PC-3 (cell line): ENCODE results near the gene ATP6V1G1.

ENCODE experiments used
- EZH2 ChIP-seq: fragments of 300-600 bp; sonication (generic); IDR thresholded peaks from one replicate; pipeline ENCODE4 v1.6.1; 2017; ENCODE audit warnings: antibody characterized with exemption, mild to moderate bottlenecking, low read length; ENCODE audit not compliant: unreplicated experiment
- EZH2phosphoT487 ChIP-seq: fragments of 300-600 bp; sonication (generic); IDR thresholded peaks from 2 replicates; pipeline ENCODE4 v1.6.1; 2018; ENCODE audit warnings: mild to moderate bottlenecking, antibody characterized with exemption, low read length, borderline replicate concordance
- TF ChIP-seq, protein P1 (sequence below): fragments of 300-600 bp; sonication (generic); conservative IDR thresholded peaks from 2 replicates; pipeline ENCODE4 v1.5.1; 2017; ENCODE audit warnings: antibody characterized with exemption, low read depth, mild to moderate bottlenecking, low read length

DNA sequence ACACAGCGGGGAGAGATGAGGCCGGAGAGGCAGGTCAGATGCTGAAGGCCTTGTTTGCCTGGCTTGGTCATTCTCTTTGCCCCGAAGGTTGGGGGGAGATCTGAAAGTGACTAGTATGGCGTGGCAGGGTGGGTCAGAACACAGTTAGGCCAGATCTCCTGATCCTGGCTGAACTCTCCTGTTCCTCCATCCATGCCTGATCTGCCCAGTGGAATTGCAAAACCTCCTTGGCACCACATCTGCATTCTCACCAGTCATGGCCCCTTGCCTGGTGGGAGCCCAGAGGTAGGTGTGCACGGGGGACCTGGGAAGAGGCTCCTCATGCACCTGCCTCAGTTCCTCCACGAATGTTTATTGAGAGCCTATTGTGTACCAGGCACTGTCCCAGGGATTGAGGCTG, 46.8 kb downstream of the ATP6V1G1 start:
- TF ChIP-seq, protein P1, sequence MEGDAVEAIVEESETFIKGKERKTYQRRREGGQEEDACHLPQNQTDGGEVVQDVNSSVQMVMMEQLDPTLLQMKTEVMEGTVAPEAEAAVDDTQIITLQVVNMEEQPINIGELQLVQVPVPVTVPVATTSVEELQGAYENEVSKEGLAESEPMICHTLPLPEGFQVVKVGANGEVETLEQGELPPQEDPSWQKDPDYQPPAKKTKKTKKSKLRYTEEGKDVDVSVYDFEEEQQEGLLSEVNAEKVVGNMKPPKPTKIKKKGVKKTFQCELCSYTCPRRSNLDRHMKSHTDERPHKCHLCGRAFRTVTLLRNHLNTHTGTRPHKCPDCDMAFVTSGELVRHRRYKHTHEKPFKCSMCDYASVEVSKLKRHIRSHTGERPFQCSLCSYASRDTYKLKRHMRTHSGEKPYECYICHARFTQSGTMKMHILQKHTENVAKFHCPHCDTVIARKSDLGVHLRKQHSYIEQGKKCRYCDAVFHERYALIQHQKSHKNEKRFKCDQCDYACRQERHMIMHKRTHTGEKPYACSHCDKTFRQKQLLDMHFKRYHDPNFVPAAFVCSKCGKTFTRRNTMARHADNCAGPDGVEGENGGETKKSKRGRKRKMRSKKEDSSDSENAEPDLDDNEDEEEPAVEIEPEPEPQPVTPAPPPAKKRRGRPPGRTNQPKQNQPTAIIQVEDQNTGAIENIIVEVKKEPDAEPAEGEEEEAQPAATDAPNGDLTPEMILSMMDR = no peak
- no peak for TF ChIP-seq EZH2phosphoT487
- TF ChIP-seq EZH2 = no peak
